Measurements from ENCODE around the gene GBP4.

The GBP4 gene

DNA sequence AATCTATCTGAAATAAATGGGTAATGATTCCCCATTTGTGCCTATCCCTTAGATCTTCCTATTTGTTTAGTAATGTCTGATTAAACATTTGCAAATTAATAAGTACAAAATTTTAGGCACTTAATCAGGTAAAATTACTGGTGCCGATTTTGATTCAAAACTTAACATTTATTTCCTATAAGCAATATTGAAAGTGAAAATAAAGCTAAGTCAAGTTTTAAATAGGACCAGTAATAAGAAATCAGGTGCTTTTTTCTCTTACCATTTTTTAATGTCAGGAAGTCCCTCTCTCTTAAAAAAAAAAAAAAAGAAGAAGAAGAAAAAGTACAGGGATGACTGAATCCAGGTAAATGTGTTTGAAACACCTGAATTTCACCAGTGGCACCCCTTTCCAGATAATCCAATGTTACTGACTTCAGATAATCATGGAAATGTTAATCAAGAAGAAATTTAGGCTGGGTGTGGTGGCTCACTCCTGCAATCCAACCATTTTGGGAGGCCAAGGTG, 836 bp upstream of the GBP4 start:
- Histone ChIP-seq H3K27ac (replicated peaks) (no peak overlapping the region), H3K4me3 (replicated peaks; ENCODE audit: insufficient read depth, low read length) (no peak overlapping the region)
- TF ChIP-seq POLR2AphosphoS5 (IDR thresholded peaks at IDR 0.05; ENCODE audit: low read depth) (no peak), GABPA (IDR thresholded peaks at IDR 0.05; ENCODE audit: low read depth) (no peak), SPI1 (IDR thresholded peaks at IDR 0.05; ENCODE audit: borderline replicate concordance, low read depth) (no peak)
- TF ChIP-seq, protein P1, sequence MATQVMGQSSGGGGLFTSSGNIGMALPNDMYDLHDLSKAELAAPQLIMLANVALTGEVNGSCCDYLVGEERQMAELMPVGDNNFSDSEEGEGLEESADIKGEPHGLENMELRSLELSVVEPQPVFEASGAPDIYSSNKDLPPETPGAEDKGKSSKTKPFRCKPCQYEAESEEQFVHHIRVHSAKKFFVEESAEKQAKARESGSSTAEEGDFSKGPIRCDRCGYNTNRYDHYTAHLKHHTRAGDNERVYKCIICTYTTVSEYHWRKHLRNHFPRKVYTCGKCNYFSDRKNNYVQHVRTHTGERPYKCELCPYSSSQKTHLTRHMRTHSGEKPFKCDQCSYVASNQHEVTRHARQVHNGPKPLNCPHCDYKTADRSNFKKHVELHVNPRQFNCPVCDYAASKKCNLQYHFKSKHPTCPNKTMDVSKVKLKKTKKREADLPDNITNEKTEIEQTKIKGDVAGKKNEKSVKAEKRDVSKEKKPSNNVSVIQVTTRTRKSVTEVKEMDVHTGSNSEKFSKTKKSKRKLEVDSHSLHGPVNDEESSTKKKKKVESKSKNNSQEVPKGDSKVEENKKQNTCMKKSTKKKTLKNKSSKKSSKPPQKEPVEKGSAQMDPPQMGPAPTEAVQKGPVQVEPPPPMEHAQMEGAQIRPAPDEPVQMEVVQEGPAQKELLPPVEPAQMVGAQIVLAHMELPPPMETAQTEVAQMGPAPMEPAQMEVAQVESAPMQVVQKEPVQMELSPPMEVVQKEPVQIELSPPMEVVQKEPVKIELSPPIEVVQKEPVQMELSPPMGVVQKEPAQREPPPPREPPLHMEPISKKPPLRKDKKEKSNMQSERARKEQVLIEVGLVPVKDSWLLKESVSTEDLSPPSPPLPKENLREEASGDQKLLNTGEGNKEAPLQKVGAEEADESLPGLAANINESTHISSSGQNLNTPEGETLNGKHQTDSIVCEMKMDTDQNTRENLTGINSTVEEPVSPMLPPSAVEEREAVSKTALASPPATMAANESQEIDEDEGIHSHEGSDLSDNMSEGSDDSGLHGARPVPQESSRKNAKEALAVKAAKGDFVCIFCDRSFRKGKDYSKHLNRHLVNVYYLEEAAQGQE (IDR thresholded peaks at IDR 0.05; ENCODE audit: insufficient replicate concordance, low read depth), result no peak
- TF ChIP-seq, protein P2, sequence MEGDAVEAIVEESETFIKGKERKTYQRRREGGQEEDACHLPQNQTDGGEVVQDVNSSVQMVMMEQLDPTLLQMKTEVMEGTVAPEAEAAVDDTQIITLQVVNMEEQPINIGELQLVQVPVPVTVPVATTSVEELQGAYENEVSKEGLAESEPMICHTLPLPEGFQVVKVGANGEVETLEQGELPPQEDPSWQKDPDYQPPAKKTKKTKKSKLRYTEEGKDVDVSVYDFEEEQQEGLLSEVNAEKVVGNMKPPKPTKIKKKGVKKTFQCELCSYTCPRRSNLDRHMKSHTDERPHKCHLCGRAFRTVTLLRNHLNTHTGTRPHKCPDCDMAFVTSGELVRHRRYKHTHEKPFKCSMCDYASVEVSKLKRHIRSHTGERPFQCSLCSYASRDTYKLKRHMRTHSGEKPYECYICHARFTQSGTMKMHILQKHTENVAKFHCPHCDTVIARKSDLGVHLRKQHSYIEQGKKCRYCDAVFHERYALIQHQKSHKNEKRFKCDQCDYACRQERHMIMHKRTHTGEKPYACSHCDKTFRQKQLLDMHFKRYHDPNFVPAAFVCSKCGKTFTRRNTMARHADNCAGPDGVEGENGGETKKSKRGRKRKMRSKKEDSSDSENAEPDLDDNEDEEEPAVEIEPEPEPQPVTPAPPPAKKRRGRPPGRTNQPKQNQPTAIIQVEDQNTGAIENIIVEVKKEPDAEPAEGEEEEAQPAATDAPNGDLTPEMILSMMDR (IDR thresholded peaks at IDR 0.05; ENCODE audit: insufficient read depth, low read length), result no peak

DNA sequence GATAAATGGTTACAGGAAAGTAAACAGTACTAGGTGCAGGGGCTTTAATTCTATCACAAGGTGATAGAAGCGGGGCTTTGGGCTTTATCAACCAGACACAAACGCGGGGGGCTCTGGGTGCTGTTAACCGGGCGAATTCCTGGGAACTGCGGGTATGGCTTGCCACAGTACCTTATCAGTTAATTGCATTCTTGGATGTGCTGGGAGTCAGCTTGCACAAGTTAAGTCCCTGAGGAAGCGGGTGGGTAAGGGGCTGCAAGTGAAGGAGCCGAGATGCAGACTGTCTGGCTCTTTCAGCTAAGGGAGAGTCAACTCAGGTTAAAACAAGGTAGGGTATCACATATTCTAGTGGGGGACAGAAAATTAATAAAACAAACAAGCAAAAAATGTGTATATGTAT, 661 bp downstream of the GBP4 start:
- TF ChIP-seq POLR2AphosphoS5 (IDR thresholded peaks at IDR 0.05; ENCODE audit: low read depth), result no peak
- no peak for TF ChIP-seq SPI1 (IDR thresholded peaks at IDR 0.05; ENCODE audit: borderline replicate concordance, low read depth)
- TF ChIP-seq, protein P2 (IDR thresholded peaks at IDR 0.05; ENCODE audit: insufficient read depth, low read length), result no peak
- no peak for TF ChIP-seq GABPA (IDR thresholded peaks at IDR 0.05; ENCODE audit: low read depth)
- H3K27ac ChIP-seq (replicated peaks), result no peak overlapping the region
- DNase-seq (ENCODE audit: low read depth in 1 of 2, low spot score in 1 of 2), result no peak
- H3K27me3 ChIP-seq (ENCODE audit: insufficient read depth, poor library complexity, severe bottlenecking), result peaks cover 10% of the 10 kb centered on the region
- peak overlapping the region; percentile 40 for H3K4me3 ChIP-seq (replicated peaks; ENCODE audit: insufficient read depth, low read length)

More for the DNA sequence above, 836 bp upstream of the GBP4 start:
- no peak for DNase-seq (ENCODE audit: low read depth in 1 of 2, low spot score in 1 of 2)
- H3K27me3 ChIP-seq (ENCODE audit: insufficient read depth, poor library complexity, severe bottlenecking), result peaks cover 10% of the 10 kb centered on the region

DNA sequence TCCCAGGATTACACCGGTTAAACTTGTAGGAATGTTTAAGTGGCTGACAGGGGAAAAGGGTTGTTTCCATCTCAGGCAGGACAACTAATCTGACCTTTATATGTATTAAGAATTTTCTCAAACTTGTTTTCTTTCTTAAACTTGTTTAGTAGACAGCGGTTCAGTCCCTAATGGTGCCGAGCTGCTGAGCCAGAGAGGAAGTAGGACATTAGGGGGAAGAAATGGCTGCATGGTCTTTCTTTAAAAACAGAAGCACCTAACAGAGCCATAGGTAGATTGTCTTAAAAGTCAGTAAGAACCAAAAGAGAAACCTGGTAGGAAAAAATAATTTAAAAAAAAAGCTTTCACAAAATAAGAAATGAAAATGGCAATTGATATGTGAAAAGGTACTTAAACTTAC, 3.3 kb downstream of the GBP4 start:
- no peak for DNase-seq (ENCODE audit: low read depth in 1 of 2, low spot score in 1 of 2)
- H3K27ac ChIP-seq (replicated peaks), result no peak overlapping the region
- peaks cover 10% of the 10 kb centered on the region for H3K27me3 ChIP-seq (ENCODE audit: insufficient read depth, poor library complexity, severe bottlenecking)
- 0 out of 2 replicates have a peak, but pooled peaks have one; percentile 9 for TF ChIP-seq SPI1 (IDR thresholded peaks at IDR 0.05; ENCODE audit: borderline replicate concordance, low read depth)
- TF ChIP-seq, protein P1 (IDR thresholded peaks at IDR 0.05; ENCODE audit: insufficient replicate concordance, low read depth), result no peak
- H3K4me3 ChIP-seq (replicated peaks; ENCODE audit: insufficient read depth, low read length), result no peak overlapping the region

DNA sequence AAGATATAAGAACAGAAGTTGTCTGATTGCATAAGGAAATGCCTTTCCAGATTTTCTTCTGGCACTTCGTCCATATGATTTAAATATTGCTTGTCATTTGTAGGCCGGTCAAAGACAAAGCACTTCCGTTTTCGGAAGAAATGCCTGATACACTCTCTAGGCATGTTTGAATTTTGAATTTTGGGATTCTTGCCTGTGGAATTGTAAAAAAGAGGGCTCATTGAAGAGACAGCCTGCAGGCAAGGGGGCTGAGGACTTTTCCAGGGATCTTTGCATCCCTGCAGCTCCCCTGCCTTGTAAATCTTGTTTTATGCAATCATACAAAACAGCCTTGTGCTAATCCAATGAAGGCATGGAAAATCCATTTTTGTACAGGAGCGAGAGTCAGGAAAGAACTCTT, 7.4 kb downstream of the GBP4 start:
- TF ChIP-seq, protein P1 (IDR thresholded peaks at IDR 0.05; ENCODE audit: insufficient replicate concordance, low read depth), result no peak
- TF ChIP-seq SPI1 (IDR thresholded peaks at IDR 0.05; ENCODE audit: borderline replicate concordance, low read depth), result no peak
- TF ChIP-seq, protein P2 (IDR thresholded peaks at IDR 0.05; ENCODE audit: insufficient read depth, low read length), result no peak
- TF ChIP-seq GABPA (IDR thresholded peaks at IDR 0.05; ENCODE audit: low read depth), result no peak
- no peak for TF ChIP-seq POLR2AphosphoS5 (IDR thresholded peaks at IDR 0.05; ENCODE audit: low read depth)
- DNase-seq (ENCODE audit: low read depth in 1 of 2, low spot score in 1 of 2), result no peak
- H3K27ac ChIP-seq (replicated peaks), result no peak overlapping the region
- no peak overlapping the region for H3K4me3 ChIP-seq (replicated peaks; ENCODE audit: insufficient read depth, low read length)
- peaks cover 2% of the 10 kb centered on the region for H3K27me3 ChIP-seq (ENCODE audit: insufficient read depth, poor library complexity, severe bottlenecking)
